ENCODE data around the gene PAQR4. TPM values are rescaled to one million over a fixed set of nuclear protein-coding genes. Genes with fewer than 3 reads are reported as not detected.
"Not testable (repeated sequence)": the region's sequence is repeated elsewhere in the genome, so short reads cannot be mapped to it uniquely, and the experiment has no call there.

Gene PAQR4
- total RNA-seq, 5 donors from 2014 or later (not counting 1 experiment from before 2014, with no cell fraction given) = 1.9 to 3.3 (median 3.1) TPM

DNA sequence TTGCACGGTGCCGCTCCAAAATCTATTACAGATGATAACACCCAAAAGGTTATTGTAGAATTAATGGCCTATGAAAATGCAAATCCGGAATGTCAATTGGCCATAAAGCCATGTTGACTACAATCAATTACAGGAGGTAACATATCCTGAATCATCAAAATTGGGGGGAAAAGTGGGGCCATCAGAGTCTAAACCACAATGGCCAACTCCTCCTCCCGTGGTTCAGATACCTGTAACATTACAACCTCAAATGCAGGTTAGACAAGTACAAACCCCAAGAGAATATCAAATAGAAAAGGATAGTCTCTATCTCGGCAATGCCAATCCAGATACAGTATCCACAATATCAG lies 42.5 kb upstream of the PAQR4 start:
- CTCF ChIA-PET = interaction anchor here (0.5 to 1.6 kb wide), 9 partner anchors 10 to 381 kb away, joined by 3 to 15 read pairs (median 4); partner anchors contain the start of genes FLYWCH1 (in 1 of the 2) and FLYWCH2 (in 1 of the 2)

DNA sequence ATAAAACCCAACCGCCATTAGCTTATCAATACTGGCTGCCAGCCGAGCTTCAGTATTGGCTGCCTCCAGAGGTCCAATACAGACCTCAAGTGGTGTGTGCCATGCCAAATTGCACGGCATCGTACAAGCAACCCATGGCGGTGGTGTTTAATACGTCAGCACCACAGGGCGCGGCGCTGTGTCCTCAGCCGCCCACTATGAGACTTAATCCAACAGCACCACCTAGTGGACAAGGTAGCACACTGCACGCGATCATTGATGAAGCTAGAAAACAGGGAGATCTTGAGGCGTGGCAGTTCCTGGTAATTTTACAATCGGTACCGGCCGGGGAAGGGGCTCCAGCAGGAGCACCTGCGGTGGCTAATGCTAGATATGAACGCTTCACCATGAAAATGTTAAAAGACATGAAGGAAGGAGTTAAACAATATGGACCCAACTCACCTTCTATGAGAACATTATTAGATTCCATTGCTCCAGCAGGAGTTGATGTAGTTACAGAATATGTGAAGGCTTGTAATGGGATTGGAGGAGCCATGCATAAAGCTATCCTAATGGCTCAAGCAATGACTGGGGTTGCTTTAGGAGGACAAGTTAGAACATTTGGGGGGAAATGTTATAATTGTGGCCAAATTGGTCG lies 42.0 kb upstream of the PAQR4 start:
- ATAC-seq (replicated peaks in 1 of 4) (peak; percentile 99 to 100 (median 99)), DNase-seq (peak; percentile 68 to 95 (median 84))
- Mint-ChIP-seq H3K36me3 (peaks cover 11% of the 10 kb centered on the region), H3K9me3 (no peaks in the 10 kb centered on the region), H3K4me3 (no peak overlapping the region), H3K27ac (no peak overlapping the region), H3K27me3 (no peaks in the 10 kb centered on the region), H3K4me1 (peaks cover 13 to 24% (median 14%) of the 10 kb centered on the region in 3 donors)
- CTCF ChIA-PET = interaction anchor here (0.5 to 1.6 kb wide), 15 partner anchors 11 to 380 kb away, joined by 3 to 15 read pairs (median 3); partner anchors contain the start of genes FLYWCH1 (in 1 of the 2) and FLYWCH2 (in 1 of the 2)
- no peak overlapping the region for H3K4me3 ChIP-seq (ENCODE audit: control insufficient read depth in 1 of 2, extremely low read depth in 1 of 2, low read length in 1 of 2)
- H3K9me3 ChIP-seq = no peaks in the 10 kb centered on the region
- peaks cover 2 to 10% of the 10 kb centered on the region in 2 experiments for H3K4me1 ChIP-seq (ENCODE audit: control insufficient read depth in 1 of 2, extremely low read depth in 1 of 2, insufficient read depth in 2 of 2, low read length in 2 of 2)
- peaks cover 20 to 22% of the 10 kb centered on the region in 2 donors for H3K36me3 ChIP-seq (ENCODE audit: control insufficient read depth in 2 of 2, extremely low read depth in 1 of 2, insufficient read depth in 1 of 2, low read length in 1 of 2)
- POLR2A ChIA-PET = interaction anchor here (0.5 to 0.6 kb wide), 2 partner anchors 19 to 117 kb away, joined by 3 to 6 read pairs; no protein-coding TSS in a partner anchor
- H3K27ac ChIP-seq (ENCODE audit: low read length) = peak overlapping the region; percentile 44
- WGBS (ENCODE audit: insufficient coverage) = 15% methylated on average over 13 of the region's 19 CpGs
- no peaks in the 10 kb centered on the region for H3K27me3 ChIP-seq (replicated peaks in 1 of 2; ENCODE audit: control insufficient read depth in 2 of 2, extremely low read depth in 1 of 2, insufficient read depth in 2 of 2, low read length in 1 of 2)

More for the DNA sequence above, 42.5 kb upstream of the PAQR4 start:
- Histone ChIP-seq H3K4me3 (ENCODE audit: control insufficient read depth in 1 of 2, extremely low read depth in 1 of 2, low read length in 1 of 2) (no peak overlapping the region), H3K36me3 (ENCODE audit: control insufficient read depth in 2 of 2, extremely low read depth in 1 of 2, insufficient read depth in 1 of 2, low read length in 1 of 2) (peaks cover 22 to 23% of the 10 kb centered on the region in 2 donors), H3K27ac (ENCODE audit: low read length) (peak overlapping the region; percentile 44), H3K4me1 (ENCODE audit: control insufficient read depth in 1 of 2, extremely low read depth in 1 of 2, insufficient read depth in 2 of 2, low read length in 2 of 2) (peaks cover 2 to 10% of the 10 kb centered on the region in 2 experiments), H3K9me3 (no peaks in the 10 kb centered on the region), H3K27me3 (replicated peaks in 1 of 2; ENCODE audit: control insufficient read depth in 2 of 2, extremely low read depth in 1 of 2, insufficient read depth in 2 of 2, low read length in 1 of 2) (no peaks in the 10 kb centered on the region)
- 67% methylated on average over 2 of the region's 5 CpGs for WGBS (ENCODE audit: insufficient coverage)
- Mint-ChIP-seq H3K4me1 (peaks cover 13 to 24% (median 14%) of the 10 kb centered on the region in 3 donors), H3K27ac (peak overlapping the region in 1 of 2 donors; percentile 4), H3K36me3 (peaks cover 14% of the 10 kb centered on the region), H3K4me3 (no peak overlapping the region), H3K27me3 (no peaks in the 10 kb centered on the region), H3K9me3 (no peaks in the 10 kb centered on the region)
- POLR2A ChIA-PET = no interaction called here
- no peak for DNase-seq
- no peak for ATAC-seq (replicated peaks in 1 of 4)

DNA sequence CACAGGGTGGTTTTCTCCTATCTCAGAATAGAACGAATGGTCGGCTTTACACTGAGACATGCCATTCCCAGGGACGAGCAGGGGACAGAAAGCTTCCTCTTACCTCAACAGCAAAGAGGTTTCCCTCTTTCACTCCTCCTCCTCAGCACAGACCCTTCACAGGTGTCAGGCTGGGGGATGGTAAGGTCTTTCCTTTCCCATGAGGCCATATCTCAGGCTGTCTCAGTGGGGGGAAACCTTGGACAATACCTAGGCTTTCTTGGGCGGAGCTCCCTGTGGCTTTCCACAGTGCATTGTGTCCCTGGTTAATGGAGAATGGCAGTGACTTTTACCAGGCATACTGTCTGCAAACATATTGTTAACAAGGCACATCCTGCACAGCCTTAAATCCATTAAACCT lies 41.0 kb upstream of the PAQR4 start:
- not testable (repeated sequence) for H3K27ac Mint-ChIP-seq

DNA sequence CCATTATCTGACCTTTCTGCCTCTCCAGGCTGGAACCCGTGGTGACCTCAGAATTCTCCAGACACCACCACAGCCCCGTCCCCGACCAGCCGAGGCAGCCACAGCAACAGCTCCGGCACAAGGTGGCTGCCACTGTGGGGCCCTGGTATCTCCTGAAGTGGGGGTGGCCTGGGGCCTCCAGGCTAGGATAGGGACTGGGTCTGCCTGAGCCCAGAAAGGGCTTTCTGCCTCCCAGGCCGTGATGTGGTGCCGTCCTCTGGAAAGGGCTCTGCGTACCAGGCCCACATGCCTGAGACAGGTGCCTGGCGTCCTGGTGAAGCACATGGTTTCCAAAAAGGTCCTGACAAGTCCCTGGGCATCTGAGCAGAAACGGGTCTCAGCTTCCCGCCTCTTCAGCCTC lies 40.4 kb upstream of the PAQR4 start:
- Mint-ChIP-seq H3K9me3 (no peaks in the 10 kb centered on the region), H3K4me1 (peaks cover 12 to 17% (median 13%) of the 10 kb centered on the region in 3 donors), H3K4me3 (no peak overlapping the region), H3K27me3 (no peaks in the 10 kb centered on the region), H3K36me3 (peaks cover 8% of the 10 kb centered on the region), H3K27ac (no peak overlapping the region)
- peaks cover 16 to 31% of the 10 kb centered on the region in 2 donors for H3K36me3 ChIP-seq (ENCODE audit: control insufficient read depth in 2 of 2, extremely low read depth in 1 of 2, insufficient read depth in 1 of 2, low read length in 1 of 2)
- DNase-seq = no peak
- H3K27me3 ChIP-seq (replicated peaks in 1 of 2; ENCODE audit: control insufficient read depth in 2 of 2, extremely low read depth in 1 of 2, insufficient read depth in 2 of 2, low read length in 1 of 2) = no peaks in the 10 kb centered on the region
- peaks cover 2 to 10% of the 10 kb centered on the region in 2 experiments for H3K4me1 ChIP-seq (ENCODE audit: control insufficient read depth in 1 of 2, extremely low read depth in 1 of 2, insufficient read depth in 2 of 2, low read length in 2 of 2)
- no peaks in the 10 kb centered on the region for H3K9me3 ChIP-seq
- no peak overlapping the region for H3K4me3 ChIP-seq (ENCODE audit: control insufficient read depth in 1 of 2, extremely low read depth in 1 of 2, low read length in 1 of 2)
- CTCF ChIA-PET = no interaction called here
- no peak overlapping the region for H3K27ac ChIP-seq (ENCODE audit: low read length)
- WGBS (ENCODE audit: insufficient coverage) = 91% methylated on average over 8 of the region's 11 CpGs
- POLR2A ChIA-PET = no interaction called here
- no peak for ATAC-seq (replicated peaks in 1 of 4)

More for the DNA sequence above, 41.0 kb upstream of the PAQR4 start:
- H3K36me3 ChIP-seq (ENCODE audit: control insufficient read depth in 2 of 2, extremely low read depth in 1 of 2, insufficient read depth in 1 of 2, low read length in 1 of 2) = peaks cover 16 to 26% of the 10 kb centered on the region in 2 donors
- DNase-seq; CTCF ChIA-PET; H3K27me3 ChIP-seq (replicated peaks in 1 of 2; ENCODE audit: control insufficient read depth in 2 of 2, extremely low read depth in 1 of 2, insufficient read depth in 2 of 2, low read length in 1 of 2); H3K4me3 Mint-ChIP-seq; H3K4me3 ChIP-seq (ENCODE audit: control insufficient read depth in 1 of 2, extremely low read depth in 1 of 2, low read length in 1 of 2); H3K27me3 Mint-ChIP-seq; H3K36me3 Mint-ChIP-seq; H3K9me3 ChIP-seq; H3K27ac ChIP-seq (ENCODE audit: low read length); ATAC-seq (replicated peaks in 1 of 4); H3K9me3 Mint-ChIP-seq: not testable (repeated sequence)
- 93% methylated on average over 3 of the region's 4 CpGs for WGBS (ENCODE audit: insufficient coverage)
- H3K4me1 Mint-ChIP-seq = peaks cover 12 to 17% (median 13%) of the 10 kb centered on the region in 3 donors
- POLR2A ChIA-PET = interaction anchor here in 1 of 2 donors (0.5 kb wide), 1 partner anchor 29 kb away, joined by 3 read pairs; no protein-coding TSS in a partner anchor
- H3K4me1 ChIP-seq (ENCODE audit: control insufficient read depth in 1 of 2, extremely low read depth in 1 of 2, insufficient read depth in 2 of 2, low read length in 2 of 2) = peaks cover 2 to 10% of the 10 kb centered on the region in 2 experiments

DNA sequence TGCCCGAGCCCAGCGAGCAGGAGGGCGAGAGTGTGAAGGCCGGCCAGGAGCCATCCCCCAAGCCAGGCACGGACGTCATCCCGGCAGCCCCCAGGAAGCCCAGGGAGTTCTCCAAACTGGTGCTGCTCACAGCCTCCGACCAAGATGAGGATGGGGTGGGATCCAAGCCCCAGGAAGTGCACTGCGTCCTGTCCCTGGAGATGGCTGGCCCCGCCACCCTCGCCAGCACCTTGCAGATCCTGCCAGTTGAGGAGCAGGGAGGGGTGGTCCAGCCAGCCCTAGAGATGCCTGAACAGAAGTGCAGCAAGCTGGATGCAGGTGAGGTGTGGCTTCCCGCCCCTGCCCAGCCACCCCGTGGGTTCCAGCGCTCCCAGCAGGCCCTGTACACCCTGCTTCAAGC lies 39.5 kb upstream of the PAQR4 start:
- H3K4me3 Mint-ChIP-seq = no peak overlapping the region
- Histone ChIP-seq H3K9me3 (no peaks in the 10 kb centered on the region), H3K4me3 (ENCODE audit: control insufficient read depth in 1 of 2, extremely low read depth in 1 of 2, low read length in 1 of 2) (no peak overlapping the region), H3K27ac (ENCODE audit: low read length) (no peak overlapping the region), H3K36me3 (ENCODE audit: control insufficient read depth in 2 of 2, extremely low read depth in 1 of 2, insufficient read depth in 1 of 2, low read length in 1 of 2) (peaks cover 10 to 38% of the 10 kb centered on the region in 2 donors), H3K27me3 (replicated peaks in 1 of 2; ENCODE audit: control insufficient read depth in 2 of 2, extremely low read depth in 1 of 2, insufficient read depth in 2 of 2, low read length in 1 of 2) (no peaks in the 10 kb centered on the region), H3K4me1 (ENCODE audit: control insufficient read depth in 1 of 2, extremely low read depth in 1 of 2, insufficient read depth in 2 of 2, low read length in 2 of 2) (peaks cover 2 to 10% of the 10 kb centered on the region in 2 experiments)
- ChIA-PET POLR2A (no interaction called here), CTCF (no interaction called here)
- no peak overlapping the region for H3K27ac Mint-ChIP-seq
- peaks cover 17% of the 10 kb centered on the region for H3K36me3 Mint-ChIP-seq
- H3K4me1 Mint-ChIP-seq = peaks cover 12 to 22% (median 13%) of the 10 kb centered on the region in 3 donors
- H3K27me3 Mint-ChIP-seq = no peaks in the 10 kb centered on the region
- WGBS (ENCODE audit: insufficient coverage) = 94% methylated on average over 14 of the region's 14 CpGs
- H3K9me3 Mint-ChIP-seq = no peaks in the 10 kb centered on the region
- no peak for ATAC-seq (replicated peaks in 1 of 4)
- no peak for DNase-seq

DNA sequence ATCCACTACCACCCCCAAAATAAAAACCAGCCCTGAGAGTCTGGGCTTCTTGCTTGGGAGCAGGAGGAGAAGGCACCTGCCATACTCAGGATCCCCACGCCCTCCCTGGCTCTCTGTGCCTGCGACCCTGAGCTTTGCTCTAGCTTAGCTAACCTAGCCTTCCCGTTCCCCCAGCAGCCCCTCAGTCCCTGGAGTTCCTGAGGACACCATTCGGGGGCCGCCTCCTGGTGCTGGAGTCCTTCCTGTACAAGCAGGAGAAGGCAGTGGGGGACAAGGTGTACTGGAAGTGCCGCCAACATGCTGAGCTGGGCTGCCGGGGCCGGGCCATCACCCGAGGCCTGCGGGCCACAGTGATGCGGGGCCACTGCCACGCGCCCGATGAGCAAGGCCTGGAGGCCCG lies 38.9 kb upstream of the PAQR4 start:
- DNase-seq (no peak), ATAC-seq (replicated peaks in 1 of 4) (no peak)
- Histone ChIP-seq H3K27me3 (replicated peaks in 1 of 2; ENCODE audit: control insufficient read depth in 2 of 2, extremely low read depth in 1 of 2, insufficient read depth in 2 of 2, low read length in 1 of 2) (no peaks in the 10 kb centered on the region), H3K4me3 (ENCODE audit: control insufficient read depth in 1 of 2, extremely low read depth in 1 of 2, low read length in 1 of 2) (no peak overlapping the region), H3K27ac (ENCODE audit: low read length) (no peak overlapping the region), H3K4me1 (ENCODE audit: control insufficient read depth in 1 of 2, extremely low read depth in 1 of 2, insufficient read depth in 2 of 2, low read length in 2 of 2) (peaks cover 2 to 10% of the 10 kb centered on the region in 2 experiments), H3K36me3 (ENCODE audit: control insufficient read depth in 2 of 2, extremely low read depth in 1 of 2, insufficient read depth in 1 of 2, low read length in 1 of 2) (peaks cover 10 to 40% of the 10 kb centered on the region in 2 donors), H3K9me3 (no peaks in the 10 kb centered on the region)
- Mint-ChIP-seq H3K36me3 (peaks cover 18% of the 10 kb centered on the region), H3K4me1 (peaks cover 12 to 25% (median 13%) of the 10 kb centered on the region in 3 donors), H3K4me3 (no peak overlapping the region), H3K27me3 (no peaks in the 10 kb centered on the region), H3K27ac (no peak overlapping the region), H3K9me3 (no peaks in the 10 kb centered on the region)
- ChIA-PET CTCF (no interaction called here), POLR2A (interaction anchor here in 1 of 2 donors (0.6 kb wide), 1 partner anchor 193 kb away, joined by 3 read pairs; no protein-coding TSS in a partner anchor)
- WGBS (ENCODE audit: insufficient coverage) = 97% methylated on average over 10 of the region's 15 CpGs
